B cell (primary cell): ENCODE data around the gene CENPM.

Experiments used
- CTCF ChIP-seq: fragments of 200-600 bp; IDR thresholded peaks from one replicate; pipeline ENCODE4 v1.8.0; 2022; ENCODE audit warnings: antibody characterized with exemption, mild to moderate bottlenecking
- EZH2 ChIP-seq: IDR thresholded peaks from 2 replicates; pipeline ENCODE4 v1.6.1; 2012; ENCODE audit warnings: borderline replicate concordance, low read depth, mild to moderate bottlenecking, moderate library complexity, low read length; ENCODE audit not compliant: insufficient read depth, poor library complexity, severe bottlenecking

GRCh38 chr22:41899110-41899509, 47.8 kb downstream of the CENPM start:
- TF ChIP-seq CTCF (no peak), EZH2 (no peak)
